Measurements from ENCODE around the gene CSMD2.

CSMD2 gene

DNA sequence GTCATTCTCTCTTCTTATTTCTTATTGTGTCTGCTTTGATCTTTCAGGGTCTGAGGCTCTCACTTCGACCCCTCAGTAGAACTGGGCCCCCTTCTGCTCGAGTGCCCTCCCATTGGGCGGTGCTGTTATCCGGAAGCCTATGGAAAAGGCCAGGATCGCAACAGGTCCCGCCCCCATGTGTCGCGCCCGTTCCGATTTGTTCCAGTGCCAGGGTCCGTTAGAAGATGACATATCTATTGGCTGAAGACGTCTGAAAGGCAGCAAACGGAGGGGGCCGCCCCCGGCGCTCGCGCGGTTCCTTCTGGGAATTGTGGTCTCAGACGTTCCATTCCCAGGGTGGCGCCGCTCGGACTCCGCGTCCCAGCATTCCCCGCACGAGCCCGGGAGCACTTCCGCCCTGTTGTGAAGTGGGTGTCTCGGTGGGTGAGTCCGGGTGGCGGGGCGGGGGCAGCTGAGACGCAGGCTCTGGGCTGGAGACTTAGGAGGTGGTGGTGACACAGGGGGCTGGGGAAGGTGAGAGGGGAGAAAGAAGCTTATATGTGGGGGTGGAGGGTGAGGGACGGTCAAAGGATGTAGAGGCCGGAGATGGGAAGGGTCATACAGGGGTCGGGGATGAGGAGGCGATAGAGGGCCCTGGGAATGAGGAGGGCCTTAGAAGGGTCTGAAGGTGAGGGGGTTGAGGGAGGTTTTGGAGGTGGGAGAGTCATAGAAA is 692.6 kb downstream of the CSMD2 start, which contains the start of gene ZSCAN20:
ZSCAN20 (plus strand) TSS at position 377 of the 712 bp plus-strand sequence. CDS start 6,644 bp downstream, outside the sequence.
- Histone ChIP-seq H3F3A (ENCODE audit: low read depth) (0 out of 2 replicates have a peak, but pooled peaks cover 4% of the 10 kb centered on the region), H2AFZ (ENCODE audit: low read length) (peak within 1 kb of the TSS; percentile 88), H3K9me3 (ENCODE audit: insufficient read depth, low read depth, low read length) (no peaks in the 10 kb centered on the region), H4K20me1 (ENCODE audit: insufficient read depth, low read length, poor library complexity, severe bottlenecking) (no peaks in the 10 kb centered on the region), H3K4me2 (ENCODE audit: low read depth, low read length, poor library complexity, severe bottlenecking) (peak within 1 kb of the TSS; percentile 81), H3K79me2 (ENCODE audit: insufficient read depth, low read length) (peaks cover 9% of the 10 kb centered on the region; the same call in 1 of the 2 replicates), H3K36me3 (ENCODE audit: insufficient read depth, low read length) (no peaks in the 10 kb centered on the region), H3K4me1 (ENCODE audit: insufficient read depth, low read length, poor library complexity, severe bottlenecking) (peaks cover 47% of the 10 kb centered on the region), H3K9ac (ENCODE audit: low read depth, low read length, poor library complexity, severe bottlenecking) (peak within 1 kb of the TSS; percentile 83), H3K27me3 (ENCODE audit: insufficient read depth, low read length, poor library complexity, severe bottlenecking) (no peaks in the 10 kb centered on the region), H3K4me3 (ENCODE audit: low read length, poor library complexity, severe bottlenecking) (peak within 1 kb of the TSS; percentile 86), H3K9me2 (replicated peaks; ENCODE audit: low read depth, low read length) (no peaks in the 10 kb centered on the region)
- no peak for TF ChIP-seq EZH2phosphoT487 (IDR thresholded peaks at IDR 0.05; ENCODE audit: borderline replicate concordance)
- TF ChIP-seq, protein P1, sequence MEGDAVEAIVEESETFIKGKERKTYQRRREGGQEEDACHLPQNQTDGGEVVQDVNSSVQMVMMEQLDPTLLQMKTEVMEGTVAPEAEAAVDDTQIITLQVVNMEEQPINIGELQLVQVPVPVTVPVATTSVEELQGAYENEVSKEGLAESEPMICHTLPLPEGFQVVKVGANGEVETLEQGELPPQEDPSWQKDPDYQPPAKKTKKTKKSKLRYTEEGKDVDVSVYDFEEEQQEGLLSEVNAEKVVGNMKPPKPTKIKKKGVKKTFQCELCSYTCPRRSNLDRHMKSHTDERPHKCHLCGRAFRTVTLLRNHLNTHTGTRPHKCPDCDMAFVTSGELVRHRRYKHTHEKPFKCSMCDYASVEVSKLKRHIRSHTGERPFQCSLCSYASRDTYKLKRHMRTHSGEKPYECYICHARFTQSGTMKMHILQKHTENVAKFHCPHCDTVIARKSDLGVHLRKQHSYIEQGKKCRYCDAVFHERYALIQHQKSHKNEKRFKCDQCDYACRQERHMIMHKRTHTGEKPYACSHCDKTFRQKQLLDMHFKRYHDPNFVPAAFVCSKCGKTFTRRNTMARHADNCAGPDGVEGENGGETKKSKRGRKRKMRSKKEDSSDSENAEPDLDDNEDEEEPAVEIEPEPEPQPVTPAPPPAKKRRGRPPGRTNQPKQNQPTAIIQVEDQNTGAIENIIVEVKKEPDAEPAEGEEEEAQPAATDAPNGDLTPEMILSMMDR (conservative IDR thresholded peaks at IDR 0.05; ENCODE audit: low read length), result no peak

DNA sequence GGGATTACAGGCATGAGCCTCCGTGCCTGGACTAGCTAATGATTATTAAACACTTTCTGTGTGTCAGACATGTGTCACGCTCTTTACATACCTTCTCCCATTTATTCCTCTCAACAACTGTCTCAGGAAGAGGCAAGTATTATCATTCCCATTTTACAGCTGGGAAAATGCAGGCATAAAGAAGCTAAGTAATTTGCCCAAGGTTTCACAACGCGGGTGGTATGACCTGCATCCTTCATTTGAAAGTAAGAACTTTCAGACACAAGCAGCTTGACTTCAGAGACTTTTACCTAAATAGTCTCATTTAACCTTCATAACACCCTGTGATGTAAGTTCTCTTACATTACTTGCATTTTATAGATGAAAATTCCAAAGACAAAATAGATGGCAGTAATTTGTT is 693.6 kb downstream of the CSMD2 start:
- peaks cover 9% of the 10 kb centered on the region; the same call in 1 of the 2 replicates for H3K79me2 ChIP-seq (ENCODE audit: insufficient read depth, low read length)
- 0 out of 2 replicates have a peak, but pooled peaks cover 4% of the 10 kb centered on the region for H3F3A ChIP-seq (ENCODE audit: low read depth)
- no peaks in the 10 kb centered on the region for H3K9me3 ChIP-seq (ENCODE audit: insufficient read depth, low read depth, low read length)
- H3K4me2 ChIP-seq (ENCODE audit: low read depth, low read length, poor library complexity, severe bottlenecking), result peak overlapping the region; percentile 81
- peaks cover 47% of the 10 kb centered on the region for H3K4me1 ChIP-seq (ENCODE audit: insufficient read depth, low read length, poor library complexity, severe bottlenecking)
- H3K27me3 ChIP-seq (ENCODE audit: insufficient read depth, low read length, poor library complexity, severe bottlenecking), result no peaks in the 10 kb centered on the region
- H2AFZ ChIP-seq (ENCODE audit: low read length), result no peak overlapping the region
- H3K9me2 ChIP-seq (replicated peaks; ENCODE audit: low read depth, low read length), result no peaks in the 10 kb centered on the region
- H3K4me3 ChIP-seq (ENCODE audit: low read length, poor library complexity, severe bottlenecking), result no peak overlapping the region
- TF ChIP-seq, protein P1 (conservative IDR thresholded peaks at IDR 0.05; ENCODE audit: low read length), result no peak
- no peak for TF ChIP-seq EZH2phosphoT487 (IDR thresholded peaks at IDR 0.05; ENCODE audit: borderline replicate concordance)
- no peaks in the 10 kb centered on the region for H4K20me1 ChIP-seq (ENCODE audit: insufficient read depth, low read length, poor library complexity, severe bottlenecking)
- H3K36me3 ChIP-seq (ENCODE audit: insufficient read depth, low read length), result no peaks in the 10 kb centered on the region
- peak overlapping the region; percentile 58 for H3K9ac ChIP-seq (ENCODE audit: low read depth, low read length, poor library complexity, severe bottlenecking)

DNA sequence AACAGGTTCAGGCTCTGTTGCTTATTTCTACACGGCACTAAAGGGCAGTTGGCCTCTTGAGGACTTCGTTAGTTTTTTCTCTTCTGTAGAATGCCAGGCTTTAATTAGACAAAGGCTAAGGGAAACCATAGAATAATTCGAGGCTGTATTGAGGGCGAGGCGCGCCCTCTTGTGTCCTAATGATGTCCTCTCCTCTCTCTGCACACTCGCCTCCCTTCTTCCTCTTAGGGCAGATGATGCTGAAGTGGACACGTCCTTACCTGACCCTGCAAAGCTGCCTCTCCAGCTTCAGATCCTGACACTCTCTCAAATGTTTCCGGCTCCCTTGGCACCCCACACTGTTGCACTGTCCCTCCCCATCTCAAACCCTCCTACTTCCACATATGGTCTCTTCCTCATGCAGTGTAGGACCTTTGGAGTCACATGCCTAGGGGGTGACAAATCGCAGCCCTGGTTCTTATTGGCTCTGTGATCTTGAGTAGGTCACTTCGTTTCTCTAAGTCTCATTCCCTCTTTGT is 694.5 kb downstream of the CSMD2 start:
- H3K9ac ChIP-seq (ENCODE audit: low read depth, low read length, poor library complexity, severe bottlenecking), result peak overlapping the region; percentile 56
- H3K4me3 ChIP-seq (ENCODE audit: low read length, poor library complexity, severe bottlenecking), result peak overlapping the region; percentile 49

More for the DNA sequence above, 694.5 kb downstream of the CSMD2 start:
- H3K9me3 ChIP-seq (ENCODE audit: insufficient read depth, low read depth, low read length), result no peaks in the 10 kb centered on the region
- H4K20me1 ChIP-seq (ENCODE audit: insufficient read depth, low read length, poor library complexity, severe bottlenecking), result no peaks in the 10 kb centered on the region
- H3F3A ChIP-seq (ENCODE audit: low read depth), result 0 out of 2 replicates have a peak, but pooled peaks cover 4% of the 10 kb centered on the region
- peaks cover 47% of the 10 kb centered on the region for H3K4me1 ChIP-seq (ENCODE audit: insufficient read depth, low read length, poor library complexity, severe bottlenecking)
- peaks cover 9% of the 10 kb centered on the region; the same call in 1 of the 2 replicates for H3K79me2 ChIP-seq (ENCODE audit: insufficient read depth, low read length)
- no peaks in the 10 kb centered on the region for H3K9me2 ChIP-seq (replicated peaks; ENCODE audit: low read depth, low read length)
- no peaks in the 10 kb centered on the region for H3K27me3 ChIP-seq (ENCODE audit: insufficient read depth, low read length, poor library complexity, severe bottlenecking)
- no peaks in the 10 kb centered on the region for H3K36me3 ChIP-seq (ENCODE audit: insufficient read depth, low read length)
- peak overlapping the region; percentile 85 for H2AFZ ChIP-seq (ENCODE audit: low read length)
- TF ChIP-seq, protein P1 (conservative IDR thresholded peaks at IDR 0.05; ENCODE audit: low read length), result peak; percentile 87
- no peak for TF ChIP-seq EZH2phosphoT487 (IDR thresholded peaks at IDR 0.05; ENCODE audit: borderline replicate concordance)
- H3K4me2 ChIP-seq (ENCODE audit: low read depth, low read length, poor library complexity, severe bottlenecking), result peak overlapping the region; percentile 62
